HUES6 (cell line): Measurements from ENCODE around the gene E2F8.

Experiments
- H3K27ac ChIP-seq: 2 replicates; pipeline ENCODE4 v1.7.0; 2013; ENCODE audit warnings: low read depth, mild to moderate bottlenecking, low read length, inconsistent platforms
- H3K27me3 ChIP-seq: 2 replicates; pipeline ENCODE4 v1.6.1; 2013; ENCODE audit warnings: low read length; ENCODE audit not compliant: control insufficient read depth, insufficient read depth
- H3K36me3 ChIP-seq: 2 replicates; pipeline ENCODE4 v1.6.1; 2013; ENCODE audit warnings: low read length; ENCODE audit not compliant: control insufficient read depth, insufficient read depth
- H3K4me1 ChIP-seq: 2 replicates; pipeline ENCODE4 v1.6.1; 2013; ENCODE audit warnings: low read length; ENCODE audit not compliant: control insufficient read depth, insufficient read depth
- H3K4me3 ChIP-seq: 2 replicates; pipeline ENCODE4 v1.5.1; 2013; ENCODE audit warnings: low read depth, low read length
- H3K9ac ChIP-seq: one replicate; pipeline ENCODE4 v1.6.1; 2013; ENCODE audit warnings: mild to moderate bottlenecking, low read length
- H3K9me3 ChIP-seq: 2 replicates; pipeline ENCODE4 v1.6.1; 2013; ENCODE audit warnings: low read depth, low read length; ENCODE audit not compliant: control insufficient read depth, insufficient read depth

The E2F8 gene

GRCh38 chr11:19239039-19239438 lies 1.7 kb downstream of the E2F8 start:
- Histone ChIP-seq H3K27me3 (peaks cover 24% of the 10 kb centered on the region), H3K27ac (no peak overlapping the region), H3K4me3 (no peak overlapping the region), H3K9ac (no peak overlapping the region), H3K36me3 (peaks cover 32% of the 10 kb centered on the region), H3K9me3 (no peaks in the 10 kb centered on the region), H3K4me1 (peaks cover 7% of the 10 kb centered on the region; the same call in 1 of the 2 replicates)

- H3K9ac ChIP-seq: peak overlapping the region; percentile 20
- H3K9me3 ChIP-seq: no peaks in the 10 kb centered on the region
- H3K4me1 ChIP-seq: peaks cover 5% of the 10 kb centered on the region; the same call in 1 of the 2 replicates
- no peak overlapping the region for H3K4me3 ChIP-seq
- peaks cover 12% of the 10 kb centered on the region for H3K27me3 ChIP-seq
- H3K27ac ChIP-seq: no peak overlapping the region
- H3K36me3 ChIP-seq: peaks cover 32% of the 10 kb centered on the region
Measured at GRCh38 chr11:19237813-19238212, 2.9 kb downstream of the E2F8 start.

GRCh38 chr11:19237381-19237780 lies 3.4 kb downstream of the E2F8 start:
- Histone ChIP-seq H3K4me1 (peaks cover under 1% of the 10 kb centered on the region; the same call in 1 of the 2 replicates), H3K36me3 (peaks cover 32% of the 10 kb centered on the region), H3K9me3 (no peaks in the 10 kb centered on the region), H3K4me3 (no peak overlapping the region), H3K9ac (no peak overlapping the region), H3K27ac (no peak overlapping the region), H3K27me3 (peaks cover 8% of the 10 kb centered on the region)

GRCh38 chr11:19234231-19234817 lies 6.4 kb downstream of the E2F8 start:
- H3K4me1 ChIP-seq: no peaks in the 10 kb centered on the region
- no peaks in the 10 kb centered on the region for H3K27me3 ChIP-seq
- H3K36me3 ChIP-seq: peaks cover 50% of the 10 kb centered on the region
- no peak overlapping the region for H3K4me3 ChIP-seq
- H3K9ac ChIP-seq: no peak overlapping the region
- H3K9me3 ChIP-seq: no peaks in the 10 kb centered on the region
- H3K27ac ChIP-seq: no peak overlapping the region

- no peak overlapping the region for H3K4me3 ChIP-seq
Measured at GRCh38 chr11:19232910-19233503, 7.7 kb downstream of the E2F8 start.

DNA sequence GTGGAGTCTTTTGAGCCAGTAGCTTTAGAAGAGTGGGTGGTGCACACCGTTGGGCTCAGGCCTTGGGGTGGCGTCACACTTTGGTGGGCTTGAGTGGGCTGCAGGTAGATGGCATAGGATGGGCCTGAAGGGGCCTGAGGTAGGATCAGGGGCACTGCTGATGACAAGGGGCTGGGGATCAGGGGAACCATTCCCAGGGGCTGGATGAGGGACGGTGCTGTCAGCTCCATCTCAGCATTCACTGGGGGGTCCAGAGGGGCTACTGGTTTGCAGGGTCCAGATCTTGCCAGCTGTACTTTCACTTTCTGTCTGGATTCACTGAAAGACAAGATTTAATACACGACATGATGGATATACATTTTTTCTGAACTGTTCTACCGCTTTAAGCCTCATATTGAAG lies 11.1 kb downstream of the E2F8 start:
- no peaks in the 10 kb centered on the region for H3K27me3 ChIP-seq
- H3K4me3 ChIP-seq: no peak overlapping the region
- no peak overlapping the region for H3K27ac ChIP-seq
- no peaks in the 10 kb centered on the region for H3K9me3 ChIP-seq
- H3K36me3 ChIP-seq: peaks cover 40% of the 10 kb centered on the region
- no peaks in the 10 kb centered on the region for H3K4me1 ChIP-seq
- no peak overlapping the region for H3K9ac ChIP-seq

More at GRCh38 chr11:19232910-19233503, 7.7 kb downstream of the E2F8 start:
- H3K9ac ChIP-seq: no peak overlapping the region
- peaks cover 54% of the 10 kb centered on the region for H3K36me3 ChIP-seq
- no peaks in the 10 kb centered on the region for H3K27me3 ChIP-seq
- no peak overlapping the region for H3K27ac ChIP-seq
- no peaks in the 10 kb centered on the region for H3K9me3 ChIP-seq
- H3K4me1 ChIP-seq: no peaks in the 10 kb centered on the region

- H3K9ac ChIP-seq: no peak overlapping the region
- H3K27ac ChIP-seq: no peak overlapping the region
- H3K36me3 ChIP-seq: peaks cover 37% of the 10 kb centered on the region
Measured at GRCh38 chr11:19228968-19229367, 11.8 kb downstream of the E2F8 start.

GRCh38 chr11:19226378-19227195 lies 14.2 kb downstream of the E2F8 start:
- Histone ChIP-seq H3K36me3 (peaks cover 37% of the 10 kb centered on the region), H3K27ac (no peak overlapping the region), H3K9ac (no peak overlapping the region), H3K4me1 (no peaks in the 10 kb centered on the region), H3K27me3 (no peaks in the 10 kb centered on the region), H3K4me3 (no peak overlapping the region), H3K9me3 (peaks cover 7% of the 10 kb centered on the region)

More at GRCh38 chr11:19228968-19229367, 11.8 kb downstream of the E2F8 start:
- Histone ChIP-seq H3K9me3 (no peaks in the 10 kb centered on the region), H3K4me1 (no peaks in the 10 kb centered on the region), H3K27me3 (no peaks in the 10 kb centered on the region), H3K4me3 (no peak overlapping the region)

- peaks cover 7% of the 10 kb centered on the region for H3K9me3 ChIP-seq
- H3K36me3 ChIP-seq: peaks cover 33% of the 10 kb centered on the region
- no peaks in the 10 kb centered on the region for H3K4me1 ChIP-seq
- no peak overlapping the region for H3K27ac ChIP-seq
- no peak overlapping the region for H3K4me3 ChIP-seq
- H3K9ac ChIP-seq: no peak overlapping the region
- no peaks in the 10 kb centered on the region for H3K27me3 ChIP-seq
Measured at GRCh38 chr11:19225581-19225980, 15.2 kb downstream of the E2F8 start.

- Histone ChIP-seq H3K4me1 (no peaks in the 10 kb centered on the region), H3K9me3 (peaks cover 7% of the 10 kb centered on the region), H3K36me3 (peaks cover 33% of the 10 kb centered on the region), H3K27ac (no peak overlapping the region), H3K4me3 (no peak overlapping the region), H3K9ac (no peak overlapping the region), H3K27me3 (no peaks in the 10 kb centered on the region)
Measured at GRCh38 chr11:19225123-19225522, 15.6 kb downstream of the E2F8 start.
